GM12891 (cell line): ENCODE data around the gene EXT2.

ENCODE experiments used
- PAX5 ChIP-seq: IDR thresholded peaks from 2 replicates; pipeline ENCODE4 v1.6.1; 2011; ENCODE audit warnings: low read length, moderate library complexity, mild to moderate bottlenecking; ENCODE audit not compliant: insufficient read depth, severe bottlenecking
- POLR2A ChIP-seq: IDR thresholded peaks from 2 replicates; pipeline ENCODE4 v1.6.1; 2011; ENCODE audit warnings: low read depth, low read length, control low read depth
- POLR2AphosphoS5 ChIP-seq: IDR thresholded peaks from 2 replicates; pipeline ENCODE4 v1.6.1; 2011; ENCODE audit warnings: low read depth, low read length, control low read depth
- POU2F2 ChIP-seq: IDR thresholded peaks from 2 replicates; pipeline ENCODE4 v1.6.1; 2011; ENCODE audit warnings: low read depth, mild to moderate bottlenecking, control low read depth, low read length, moderate library complexity
- SPI1 ChIP-seq: IDR thresholded peaks from 2 replicates; pipeline ENCODE4 v1.6.1; 2011; ENCODE audit warnings: low read depth, low read length, control low read depth
- TAF1 ChIP-seq: IDR thresholded peaks from 2 replicates; pipeline ENCODE4 v1.6.1; 2011; ENCODE audit warnings: low read depth, low read length, control low read depth

DNA sequence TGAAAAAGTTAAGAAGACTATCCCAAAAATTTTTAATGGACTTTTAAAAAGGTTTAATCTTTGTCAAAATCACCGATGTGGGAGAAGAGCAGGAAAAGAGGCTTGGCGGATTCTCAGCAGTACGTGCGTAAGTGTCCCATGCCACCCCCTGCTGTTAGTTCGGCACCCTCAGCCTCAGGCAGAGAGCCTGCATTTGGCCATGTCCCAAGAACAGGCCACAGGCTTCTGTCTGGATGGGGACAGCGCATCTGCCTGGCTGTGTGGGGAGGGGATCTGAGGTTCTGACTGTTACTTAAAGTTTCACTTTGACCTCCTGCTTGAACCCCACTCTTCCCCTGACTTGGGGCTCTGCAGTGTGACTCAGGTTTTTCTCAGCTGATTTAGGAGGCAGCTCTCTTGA lies 35.3 kb downstream of the EXT2 start:
- no peak for TF ChIP-seq POLR2A
- TF ChIP-seq POLR2AphosphoS5, result no peak
- no peak for TF ChIP-seq TAF1
- no peak for TF ChIP-seq POU2F2
- TF ChIP-seq PAX5, result no peak
- no peak for TF ChIP-seq SPI1
